Measurements from ENCODE around the gene FOXK2.

FOXK2 gene

GRCh38 chr17:82630212-82630611 lies 110.7 kb downstream of the FOXK2 start:
- no peak overlapping the region for H2BK5ac ChIP-seq (ENCODE audit: low read length)
- no peak overlapping the region for H2AFZ ChIP-seq (ENCODE audit: low read length)
- no peak overlapping the region for H3K18ac ChIP-seq (ENCODE audit: low read length)
- H2BK120ac ChIP-seq (ENCODE audit: low read depth, low read length) = no peak overlapping the region
- no peak overlapping the region for H3K27ac ChIP-seq (replicated peaks; ENCODE audit: low read length)
- no peak overlapping the region for H3K4me3 ChIP-seq (ENCODE audit: low read length in 2 of 2)
- no peak overlapping the region for H3K9ac ChIP-seq (ENCODE audit: low read depth, low read length, poor library complexity)
- no peak overlapping the region for H2AK5ac ChIP-seq (ENCODE audit: low read depth, low read length)
- H4K91ac ChIP-seq (ENCODE audit: low read depth, low read length, poor library complexity) = no peak overlapping the region
- H2BK12ac ChIP-seq (ENCODE audit: low read length) = no peak overlapping the region
- H3K9me3 ChIP-seq (replicated peaks in 1 of 2; ENCODE audit: control insufficient read depth in 2 of 2, insufficient read depth in 1 of 2, low read depth in 1 of 2, low read length in 2 of 2) = no peaks in the 10 kb centered on the region
- peaks cover 2% of the 10 kb centered on the region for H3K79me1 ChIP-seq (ENCODE audit: low read depth, low read length)
- no peak for DNase-seq (ENCODE audit: low spot score)
- no peak overlapping the region for H2BK15ac ChIP-seq (ENCODE audit: low read length)
- H3K4me2 ChIP-seq (ENCODE audit: insufficient read depth, low read length, poor library complexity, severe bottlenecking) = no peak overlapping the region
- no CpG with 5 or more reads among the region's 12 CpGs for WGBS, 2 donors (ENCODE audit: extremely low coverage in 2 of 2, insufficient read length in 2 of 2, insufficient replicate concordance in 1 of 2)
- H3K4ac ChIP-seq (ENCODE audit: low read length) = no peak overlapping the region
- H3K27me3 ChIP-seq (ENCODE audit: control insufficient read depth in 3 of 3, insufficient read depth in 3 of 3, low read depth in 1 of 3, low read length in 3 of 3) = no peaks in the 10 kb centered on the region
- no peak overlapping the region for H4K8ac ChIP-seq (ENCODE audit: low read depth, low read length)
- no peak overlapping the region for H3K14ac ChIP-seq (ENCODE audit: low read length)
- peak overlapping the region; percentile 68 for H3K23ac ChIP-seq (ENCODE audit: low read depth, low read length, poor library complexity)
- no peaks in the 10 kb centered on the region for H3K4me1 ChIP-seq (ENCODE audit: control insufficient read depth in 2 of 2, insufficient read depth in 1 of 2, low read depth in 1 of 2, low read length in 2 of 2)
- H3K36me3 ChIP-seq (replicated peaks in 1 of 2; ENCODE audit: control insufficient read depth in 2 of 2, insufficient read depth in 2 of 2, low read length in 2 of 2) = peaks cover 23 to 83% of the 10 kb centered on the region in 2 donors

GRCh38 chr17:82631544-82631943 lies 112.0 kb downstream of the FOXK2 start:
- Histone ChIP-seq H2AK5ac (ENCODE audit: low read depth, low read length) (no peak overlapping the region), H3K9ac (ENCODE audit: low read depth, low read length, poor library complexity) (no peak overlapping the region), H2BK15ac (ENCODE audit: low read length) (no peak overlapping the region), H3K14ac (ENCODE audit: low read length) (no peak overlapping the region), H3K4me3 (ENCODE audit: low read length in 2 of 2) (no peak overlapping the region), H3K4ac (ENCODE audit: low read length) (no peak overlapping the region), H4K8ac (ENCODE audit: low read depth, low read length) (no peak overlapping the region), H3K18ac (ENCODE audit: low read length) (no peak overlapping the region), H3K23ac (ENCODE audit: low read depth, low read length, poor library complexity) (no peak overlapping the region), H3K27me3 (ENCODE audit: control insufficient read depth in 3 of 3, insufficient read depth in 3 of 3, low read depth in 1 of 3, low read length in 3 of 3) (no peaks in the 10 kb centered on the region), H3K4me2 (ENCODE audit: insufficient read depth, low read length, poor library complexity, severe bottlenecking) (no peak overlapping the region), H3K36me3 (replicated peaks in 1 of 2; ENCODE audit: control insufficient read depth in 2 of 2, insufficient read depth in 2 of 2, low read length in 2 of 2) (peaks cover 20 to 85% of the 10 kb centered on the region in 2 donors), H2BK5ac (ENCODE audit: low read length) (no peak overlapping the region), H2BK120ac (ENCODE audit: low read depth, low read length) (no peak overlapping the region), H2AFZ (ENCODE audit: low read length) (no peak overlapping the region), H4K91ac (ENCODE audit: low read depth, low read length, poor library complexity) (no peak overlapping the region), H3K4me1 (ENCODE audit: control insufficient read depth in 2 of 2, insufficient read depth in 1 of 2, low read depth in 1 of 2, low read length in 2 of 2) (no peaks in the 10 kb centered on the region), H2BK12ac (ENCODE audit: low read length) (no peak overlapping the region), H3K27ac (replicated peaks; ENCODE audit: low read length) (no peak overlapping the region), H3K9me3 (replicated peaks in 1 of 2; ENCODE audit: control insufficient read depth in 2 of 2, insufficient read depth in 1 of 2, low read depth in 1 of 2, low read length in 2 of 2) (no peaks in the 10 kb centered on the region), H3K79me1 (ENCODE audit: low read depth, low read length) (peaks cover 5% of the 10 kb centered on the region)
- DNase-seq (ENCODE audit: low spot score) = no peak
- WGBS, 2 donors (ENCODE audit: extremely low coverage in 2 of 2, insufficient read length in 2 of 2, insufficient replicate concordance in 1 of 2) = no CpG with 5 or more reads among the region's 6 CpGs

DNA sequence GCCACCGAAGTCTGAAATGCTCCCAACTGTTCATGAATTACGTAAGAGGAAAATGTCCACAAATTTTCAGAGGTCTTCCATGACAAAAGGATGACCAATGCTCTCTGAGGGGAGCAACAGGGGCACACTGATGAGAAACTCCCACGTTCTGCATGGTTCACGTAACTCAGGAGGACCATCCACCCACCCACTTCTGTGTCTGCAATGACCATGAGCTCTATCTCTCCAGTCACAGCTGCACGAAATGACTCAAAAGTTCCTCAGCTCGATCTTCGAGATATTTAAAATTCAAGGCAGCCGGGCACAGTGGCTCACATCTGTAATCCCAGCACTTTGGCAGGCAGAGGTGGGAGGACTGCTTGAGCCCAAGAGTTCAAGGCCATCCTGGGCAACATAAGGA lies 112.9 kb downstream of the FOXK2 start:
- Histone ChIP-seq H4K91ac (ENCODE audit: low read depth, low read length, poor library complexity) (no peak overlapping the region), H3K4me3 (ENCODE audit: low read length in 2 of 2) (no peak overlapping the region), H4K8ac (ENCODE audit: low read depth, low read length) (no peak overlapping the region), H2AK5ac (ENCODE audit: low read depth, low read length) (no peak overlapping the region), H3K27ac (replicated peaks; ENCODE audit: low read length) (no peak overlapping the region), H3K79me1 (ENCODE audit: low read depth, low read length) (peaks cover 7% of the 10 kb centered on the region), H3K4me1 (ENCODE audit: control insufficient read depth in 2 of 2, insufficient read depth in 1 of 2, low read depth in 1 of 2, low read length in 2 of 2) (no peaks in the 10 kb centered on the region), H3K14ac (ENCODE audit: low read length) (no peak overlapping the region), H2BK5ac (ENCODE audit: low read length) (no peak overlapping the region), H3K36me3 (replicated peaks in 1 of 2; ENCODE audit: control insufficient read depth in 2 of 2, insufficient read depth in 2 of 2, low read length in 2 of 2) (peaks cover 18 to 85% of the 10 kb centered on the region in 2 donors), H3K27me3 (ENCODE audit: control insufficient read depth in 3 of 3, insufficient read depth in 3 of 3, low read depth in 1 of 3, low read length in 3 of 3) (no peaks in the 10 kb centered on the region), H3K9ac (ENCODE audit: low read depth, low read length, poor library complexity) (no peak overlapping the region), H2BK15ac (ENCODE audit: low read length) (no peak overlapping the region), H2BK12ac (ENCODE audit: low read length) (no peak overlapping the region), H3K9me3 (replicated peaks in 1 of 2; ENCODE audit: control insufficient read depth in 2 of 2, insufficient read depth in 1 of 2, low read depth in 1 of 2, low read length in 2 of 2) (peaks cover 0 to 6% of the 10 kb centered on the region in 2 donors), H2BK120ac (ENCODE audit: low read depth, low read length) (no peak overlapping the region), H3K4ac (ENCODE audit: low read length) (no peak overlapping the region), H3K23ac (ENCODE audit: low read depth, low read length, poor library complexity) (no peak overlapping the region), H3K18ac (ENCODE audit: low read length) (no peak overlapping the region), H3K4me2 (ENCODE audit: insufficient read depth, low read length, poor library complexity, severe bottlenecking) (no peak overlapping the region), H2AFZ (ENCODE audit: low read length) (no peak overlapping the region)
- no CpG with 5 or more reads among the region's 8 CpGs for WGBS, 2 donors (ENCODE audit: extremely low coverage in 2 of 2, insufficient read length in 2 of 2, insufficient replicate concordance in 1 of 2)
- no peak for DNase-seq (ENCODE audit: low spot score)

- Histone ChIP-seq H2AFZ (ENCODE audit: low read length) (no peak overlapping the region), H3K9me3 (replicated peaks in 1 of 2; ENCODE audit: control insufficient read depth in 2 of 2, insufficient read depth in 1 of 2, low read depth in 1 of 2, low read length in 2 of 2) (peaks cover 0 to 10% of the 10 kb centered on the region in 2 donors), H2BK120ac (ENCODE audit: low read depth, low read length) (no peak overlapping the region), H3K4ac (ENCODE audit: low read length) (no peak overlapping the region), H3K14ac (ENCODE audit: low read length) (no peak overlapping the region), H3K4me3 (ENCODE audit: low read length in 2 of 2) (no peak overlapping the region), H4K8ac (ENCODE audit: low read depth, low read length) (no peak overlapping the region), H3K18ac (ENCODE audit: low read length) (no peak overlapping the region), H3K23ac (ENCODE audit: low read depth, low read length, poor library complexity) (no peak overlapping the region), H4K91ac (ENCODE audit: low read depth, low read length, poor library complexity) (no peak overlapping the region), H3K4me1 (ENCODE audit: control insufficient read depth in 2 of 2, insufficient read depth in 1 of 2, low read depth in 1 of 2, low read length in 2 of 2) (no peaks in the 10 kb centered on the region), H2BK15ac (ENCODE audit: low read length) (no peak overlapping the region), H2BK12ac (ENCODE audit: low read length) (no peak overlapping the region), H3K27me3 (ENCODE audit: control insufficient read depth in 3 of 3, insufficient read depth in 3 of 3, low read depth in 1 of 3, low read length in 3 of 3) (no peaks in the 10 kb centered on the region), H2AK5ac (ENCODE audit: low read depth, low read length) (no peak overlapping the region), H3K4me2 (ENCODE audit: insufficient read depth, low read length, poor library complexity, severe bottlenecking) (no peak overlapping the region), H3K79me1 (ENCODE audit: low read depth, low read length) (peaks cover 7% of the 10 kb centered on the region), H3K27ac (replicated peaks; ENCODE audit: low read length) (no peak overlapping the region), H3K9ac (ENCODE audit: low read depth, low read length, poor library complexity) (no peak overlapping the region), H3K36me3 (replicated peaks in 1 of 2; ENCODE audit: control insufficient read depth in 2 of 2, insufficient read depth in 2 of 2, low read length in 2 of 2) (peaks cover 13 to 84% of the 10 kb centered on the region in 2 donors), H2BK5ac (ENCODE audit: low read length) (no peak overlapping the region)
- DNase-seq (ENCODE audit: low spot score) = no peak
Measured at GRCh38 chr17:82633343-82633742, 113.8 kb downstream of the FOXK2 start.

Data from neuronal stem cell (in vitro differentiated cells).